GM21825 (cell line): ENCODE results near the gene PRODH.
"Not testable (repeated sequence)": the region's sequence is repeated elsewhere in the genome, so short reads cannot be mapped to it uniquely, and the experiment has no call there.

Experiments
- ATAC-seq: cut with Tn5 transposase; IDR thresholded peaks from one replicate; pipeline ENCODE4 v1.9.1; 2021; ENCODE audit warnings: mild to moderate bottlenecking, moderate library complexity; ENCODE audit not compliant: unreplicated experiment

PRODH gene

DNA sequence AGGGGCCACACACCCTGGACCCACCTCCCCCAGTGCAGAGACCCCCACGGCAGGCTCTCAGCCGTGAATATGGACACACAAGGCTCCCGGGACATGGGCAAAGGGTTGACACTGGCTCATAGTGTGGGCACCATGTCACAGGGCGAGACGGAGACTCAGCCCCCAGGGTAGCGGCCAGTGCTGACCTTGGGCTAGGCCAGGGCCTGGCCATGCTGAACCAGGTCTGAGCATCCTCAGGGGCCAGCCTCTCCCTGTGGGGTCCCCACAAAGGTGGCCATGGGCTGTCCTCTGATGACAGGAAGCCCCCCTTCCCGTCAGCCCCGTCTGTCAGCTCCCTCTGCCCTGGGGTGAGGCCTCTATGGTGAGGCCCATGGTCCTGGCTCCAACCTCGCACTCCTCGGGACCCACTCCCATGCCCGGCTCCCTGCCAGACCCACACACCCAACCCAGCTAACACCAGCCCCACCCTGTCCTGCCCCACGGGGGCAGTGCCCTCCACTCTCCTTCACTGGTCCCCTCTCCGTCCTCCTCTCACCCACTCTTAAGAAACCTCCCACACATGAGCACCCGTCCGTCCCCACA, 19.0 kb upstream of the PRODH start:
- no peak for ATAC-seq

DNA sequence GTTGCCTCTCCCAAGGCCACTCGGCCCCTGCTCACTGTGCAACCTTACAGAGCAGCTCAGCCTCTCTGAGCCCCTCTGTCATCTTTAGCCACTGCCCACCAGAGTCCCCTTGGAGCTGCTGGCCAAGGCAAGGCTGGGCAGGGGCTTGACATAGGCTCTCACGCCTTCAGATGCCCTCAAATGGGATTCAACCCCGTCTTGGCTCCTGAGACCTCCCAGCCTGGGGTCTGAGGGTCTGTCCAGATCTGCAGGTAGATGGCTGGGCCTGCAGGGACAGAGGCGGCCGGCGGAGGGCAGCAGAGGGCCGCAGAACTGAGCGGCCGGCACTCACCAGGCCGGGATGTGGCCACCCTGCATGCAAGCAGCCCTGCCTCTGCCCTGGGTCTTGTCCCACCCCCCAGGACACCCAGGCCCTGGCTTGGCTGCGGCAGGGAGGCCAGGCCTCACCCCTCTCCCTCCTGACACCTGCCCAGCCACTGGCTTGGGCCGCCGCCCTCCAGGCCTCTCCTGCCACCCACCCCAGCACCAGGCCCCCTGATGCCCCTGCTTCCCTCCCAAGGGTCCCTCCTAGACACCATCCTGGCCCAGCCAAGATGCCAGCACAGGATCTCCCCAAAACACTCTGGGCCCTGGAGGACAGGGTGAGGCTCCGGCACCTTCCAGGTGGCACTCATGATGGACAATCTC, 18.4 kb upstream of the PRODH start:
- not testable (repeated sequence) for ATAC-seq

DNA sequence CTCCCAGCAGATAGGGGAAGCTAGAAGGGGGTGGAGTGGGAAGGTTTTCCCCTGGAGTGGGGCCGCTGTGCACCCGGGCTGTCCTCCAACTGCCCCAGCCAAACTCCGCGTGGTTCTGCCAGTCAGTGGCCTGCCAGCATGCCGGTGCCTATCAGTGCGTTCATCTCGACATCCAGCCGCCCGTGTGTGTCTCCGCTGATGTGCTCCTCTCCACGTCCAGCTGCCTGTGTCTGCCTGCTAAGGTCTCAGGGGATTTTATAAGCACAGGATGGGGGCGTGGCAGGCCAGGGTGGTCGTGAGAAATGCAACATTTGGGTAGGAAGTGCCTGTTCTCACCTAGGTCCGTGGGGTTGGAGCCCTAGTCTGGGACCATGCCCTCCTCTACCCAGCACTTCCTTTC, 17.0 kb upstream of the PRODH start:
- ATAC-seq = not testable (repeated sequence)

DNA sequence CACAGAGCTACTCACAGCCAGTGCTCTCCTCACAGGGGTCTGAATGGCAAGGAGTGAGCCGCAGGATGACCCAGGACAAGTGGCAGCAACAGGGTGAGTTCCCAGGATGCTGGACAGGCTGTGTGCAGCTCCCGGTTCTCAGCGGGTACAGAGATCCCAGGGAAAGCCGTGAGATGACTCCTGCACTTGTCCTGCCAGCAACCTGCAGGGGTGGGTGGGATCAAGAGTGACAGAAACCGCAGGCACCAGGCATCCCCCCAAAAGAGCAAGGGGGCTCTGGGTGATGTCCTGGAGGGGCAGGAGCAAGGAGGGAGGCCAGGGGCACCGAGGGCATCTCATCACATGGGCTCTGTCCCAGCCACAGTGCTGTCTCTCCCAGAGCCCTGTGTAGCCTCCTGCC, 15.9 kb upstream of the PRODH start:
- ATAC-seq = no peak

DNA sequence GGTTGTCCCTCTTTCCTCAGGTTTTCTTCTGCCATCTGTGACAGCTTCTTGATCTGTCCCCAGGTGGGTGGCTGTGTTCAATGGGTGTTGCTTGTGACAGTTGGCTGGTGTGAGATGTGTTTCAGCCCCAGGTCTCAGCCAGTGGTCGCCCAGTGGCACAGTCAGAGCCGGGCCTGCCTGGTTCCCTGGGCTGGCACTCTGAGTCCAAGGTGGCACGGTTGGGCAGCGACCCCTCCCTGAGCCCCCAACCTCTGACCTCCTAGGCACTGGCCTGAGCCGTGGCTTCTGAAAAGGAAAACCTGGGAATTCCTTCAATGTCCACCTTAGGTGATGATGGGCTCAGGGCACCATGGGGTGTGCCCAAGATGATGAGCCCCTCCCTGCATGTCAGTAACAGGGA, 14.0 kb upstream of the PRODH start:
- no peak for ATAC-seq

DNA sequence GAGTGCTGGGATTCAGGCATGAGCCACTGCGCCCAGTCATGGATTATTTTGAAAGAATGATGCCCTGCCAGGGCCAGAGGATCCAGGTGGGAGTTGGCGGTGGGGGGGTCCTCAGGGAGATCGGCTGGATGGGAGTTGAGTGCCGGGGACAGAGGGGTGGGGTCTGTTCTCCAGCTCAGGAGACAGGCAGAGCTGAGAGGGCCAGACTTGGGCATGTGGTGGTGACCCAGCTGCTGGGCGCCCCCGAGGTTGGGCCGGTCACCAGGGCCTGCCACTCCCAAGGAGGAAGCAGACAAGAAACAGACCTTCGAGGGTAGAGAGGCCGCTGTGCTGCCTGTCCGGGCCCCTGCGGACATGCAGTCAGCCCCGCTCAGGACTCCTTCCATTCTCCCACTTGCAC, 11.8 kb upstream of the PRODH start:
- ATAC-seq = no peak

DNA sequence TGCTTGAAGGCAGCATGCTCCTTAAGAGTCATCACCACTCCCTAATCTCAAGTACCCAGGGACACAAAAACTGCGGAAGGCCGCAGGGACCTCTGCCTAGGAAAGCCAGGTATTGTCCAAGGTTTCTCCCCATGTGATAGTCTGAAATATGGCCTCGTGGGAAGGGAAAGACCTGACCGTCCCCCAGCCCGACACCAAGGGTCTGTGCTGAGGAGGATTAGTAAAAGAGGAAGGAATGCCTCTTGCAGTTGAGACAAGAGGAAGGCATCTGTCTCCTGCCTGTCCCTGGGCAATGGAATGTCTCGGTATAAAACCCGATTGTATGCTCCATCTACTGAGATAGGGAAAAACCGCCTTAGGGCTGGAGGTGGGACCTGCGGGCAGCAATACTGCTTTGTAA, 11.0 kb upstream of the PRODH start:
- ATAC-seq = not testable (repeated sequence)

DNA sequence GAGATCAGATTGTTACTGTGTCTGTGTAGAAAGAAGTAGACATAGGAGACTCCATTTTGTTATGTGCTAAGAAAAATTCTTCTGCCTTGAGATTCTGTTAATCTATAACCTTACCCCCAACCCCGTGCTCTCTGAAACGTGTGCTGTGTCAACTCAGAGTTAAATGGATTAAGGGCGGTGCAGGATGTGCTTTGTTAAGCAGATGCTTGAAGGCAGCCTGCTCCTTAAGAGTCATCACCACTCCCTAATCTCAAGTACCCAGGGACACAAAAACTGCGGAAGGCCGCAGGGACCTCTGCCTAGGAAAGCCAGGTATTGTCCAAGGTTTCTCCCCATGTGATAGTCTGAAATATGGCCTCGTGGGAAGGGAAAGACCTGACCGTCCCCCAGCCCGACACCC, 2.6 kb upstream of the PRODH start:
- not testable (repeated sequence) for ATAC-seq

DNA sequence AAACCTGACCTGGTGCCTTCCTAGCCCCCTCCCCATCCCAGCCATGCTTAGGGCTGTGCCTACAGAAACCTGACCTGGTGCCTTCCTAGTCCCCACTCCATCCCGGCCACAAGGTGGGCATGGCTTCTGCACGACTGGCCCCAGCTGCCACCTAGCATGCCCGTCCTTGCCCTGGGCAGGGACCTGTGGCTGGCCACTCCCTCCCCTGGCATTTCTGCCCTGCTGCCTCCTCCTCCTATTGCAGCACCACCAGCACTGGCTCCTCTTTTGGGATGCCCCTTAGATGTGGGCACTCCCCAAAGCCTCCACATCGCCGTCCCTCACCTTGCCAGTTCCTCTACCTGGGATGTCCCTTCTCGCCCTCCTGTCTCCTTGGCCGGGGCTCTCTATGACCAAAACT, 1.4 kb downstream of the PRODH start:
- not testable (repeated sequence) for ATAC-seq

DNA sequence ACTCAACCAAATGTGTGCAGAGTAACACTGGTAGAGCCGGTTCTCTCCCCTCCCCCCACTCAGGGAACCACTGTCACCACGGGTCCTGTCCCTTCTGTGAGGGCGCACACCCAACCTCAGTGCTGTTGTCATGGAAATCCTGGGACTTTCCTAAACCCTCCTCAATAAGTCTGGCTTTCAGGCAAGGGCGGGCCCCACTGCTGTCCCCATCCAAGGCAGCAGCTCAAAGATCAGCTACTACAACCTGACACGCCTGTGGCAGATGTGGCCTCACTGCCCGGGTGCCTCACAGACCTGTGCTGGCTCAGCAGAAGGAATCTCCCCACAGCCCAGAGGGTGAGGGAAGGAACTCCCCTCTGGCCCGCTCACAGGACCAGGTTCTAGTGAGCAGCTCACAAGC, 2.2 kb downstream of the PRODH start:
- ATAC-seq = no peak

DNA sequence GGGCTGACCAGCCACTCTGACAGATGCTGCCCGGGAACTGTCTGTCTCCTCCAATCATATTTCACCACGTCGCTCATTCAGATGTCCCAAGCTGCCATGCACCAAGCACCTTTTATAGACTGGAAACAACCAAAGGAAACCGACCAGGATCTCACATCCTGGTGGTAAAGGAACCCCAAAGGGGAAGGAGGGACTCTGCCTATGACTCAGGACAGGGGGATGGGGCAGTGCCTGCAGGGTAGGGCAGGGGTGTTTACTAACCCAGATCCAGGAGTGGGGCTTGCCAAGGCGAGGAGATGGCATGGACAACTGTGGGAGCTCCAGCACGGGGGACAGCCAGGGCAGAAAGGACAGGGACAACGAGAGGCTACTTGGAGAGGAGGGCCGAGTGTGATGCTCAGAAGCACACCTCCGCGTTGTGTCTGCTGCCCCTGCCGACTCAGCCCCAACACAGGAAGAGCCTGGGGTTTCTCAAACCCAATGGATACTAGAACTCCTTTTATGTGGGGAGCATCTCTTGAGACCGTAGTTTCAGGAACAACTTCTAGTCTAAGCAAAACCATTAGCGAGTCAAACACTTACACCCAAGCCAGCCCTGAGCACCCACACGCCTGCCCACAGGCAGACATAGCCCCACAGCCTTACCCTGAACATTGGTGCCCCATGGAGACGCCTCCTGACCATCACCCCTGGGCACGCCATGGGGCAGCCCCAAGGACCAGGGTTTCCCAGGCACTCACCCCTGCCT, 4.0 kb downstream of the PRODH start:
- no peak for ATAC-seq

DNA sequence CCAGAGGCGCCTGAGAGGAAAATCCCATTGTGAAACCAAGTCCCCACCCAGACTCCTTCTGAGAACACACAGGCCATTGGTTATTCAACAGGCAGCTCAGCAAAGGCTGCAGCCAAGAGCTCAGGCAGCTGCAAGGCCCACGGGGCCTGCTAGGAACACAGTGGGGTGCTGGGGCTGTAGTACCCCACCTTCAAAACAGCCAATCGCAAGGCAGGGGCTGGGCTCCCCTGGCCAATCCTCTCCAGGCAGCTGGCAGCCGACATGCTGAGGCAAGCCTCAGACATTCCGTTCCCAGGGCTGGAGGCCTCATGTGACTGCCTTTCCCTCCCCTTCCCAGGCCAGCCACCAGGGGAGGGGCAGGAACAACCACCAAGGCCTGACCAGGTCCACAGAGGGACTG, 6.6 kb downstream of the PRODH start:
- no peak for ATAC-seq

DNA sequence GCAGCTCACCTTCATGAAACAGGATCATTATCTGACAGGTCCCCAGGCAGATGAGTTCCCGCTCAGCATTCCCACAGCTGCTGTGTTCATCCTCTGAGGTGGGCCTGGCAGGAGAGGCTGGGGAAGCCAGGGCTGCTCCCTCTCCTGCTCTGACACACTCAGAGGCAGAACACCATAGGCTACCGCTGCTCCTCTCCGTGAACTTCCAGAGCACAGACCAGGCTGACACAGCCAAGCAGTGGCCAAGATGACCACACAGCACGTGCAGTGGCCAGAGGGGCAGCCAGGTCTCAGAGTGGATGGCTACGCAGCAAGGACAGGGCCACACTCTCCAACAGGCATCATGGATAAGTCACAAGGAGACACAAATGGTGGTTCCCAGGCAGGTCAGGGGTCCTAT, 8.5 kb downstream of the PRODH start:
- ATAC-seq = no peak

DNA sequence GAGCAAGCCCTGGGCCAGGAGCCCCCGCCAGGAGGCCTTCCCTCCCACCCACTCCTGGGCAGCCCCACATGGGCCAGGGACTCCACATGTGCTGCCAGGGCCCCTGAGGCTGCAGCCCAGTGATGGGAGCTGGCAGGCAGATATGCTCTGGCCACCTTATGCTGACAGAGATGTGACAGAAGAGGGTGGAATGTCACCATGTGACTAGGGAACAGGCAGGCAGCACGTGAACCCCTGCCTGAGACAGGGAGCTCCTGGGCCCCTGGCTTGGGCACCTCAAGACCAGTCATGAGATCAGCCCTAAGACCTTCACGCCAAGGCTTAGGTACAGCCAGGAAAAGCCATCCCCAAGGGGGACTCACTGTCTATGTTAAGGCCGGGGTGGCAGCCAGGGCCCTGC, 9.1 kb downstream of the PRODH start:
- ATAC-seq = no peak

DNA sequence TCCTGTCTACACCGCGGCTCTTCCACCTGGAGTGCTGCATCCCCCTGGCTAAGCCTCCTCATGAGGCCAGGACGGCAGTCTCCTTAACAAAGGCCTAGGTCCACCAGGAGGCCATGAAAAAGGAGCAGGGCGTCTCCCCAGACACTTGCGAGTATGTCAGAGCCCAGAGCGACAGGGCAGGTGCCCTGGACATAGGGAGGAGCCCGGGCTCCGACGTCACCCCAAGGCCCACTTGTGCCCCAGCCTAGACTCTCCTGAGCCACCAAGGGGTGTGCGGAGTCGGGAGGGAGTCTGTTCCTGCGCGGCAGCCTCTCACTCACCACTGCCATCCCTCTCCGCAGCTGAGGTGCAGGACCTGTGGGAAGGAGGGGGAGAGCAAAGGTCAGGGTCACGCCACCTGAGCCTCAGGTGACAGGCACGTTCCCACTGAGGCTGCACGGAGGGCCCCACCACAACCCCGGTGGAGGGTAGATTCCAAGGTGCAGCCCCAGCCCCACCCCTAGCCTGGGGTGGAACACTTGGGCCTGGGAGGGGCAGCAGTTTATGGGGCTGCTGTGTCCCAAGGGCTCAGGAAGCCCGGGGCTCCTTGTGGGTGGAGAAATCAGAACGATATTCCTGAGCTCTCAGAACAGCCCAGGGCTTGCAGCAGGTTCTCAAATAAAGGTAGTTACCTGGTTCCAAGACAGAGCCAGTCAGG, 10.6 kb downstream of the PRODH start:
- no peak for ATAC-seq

DNA sequence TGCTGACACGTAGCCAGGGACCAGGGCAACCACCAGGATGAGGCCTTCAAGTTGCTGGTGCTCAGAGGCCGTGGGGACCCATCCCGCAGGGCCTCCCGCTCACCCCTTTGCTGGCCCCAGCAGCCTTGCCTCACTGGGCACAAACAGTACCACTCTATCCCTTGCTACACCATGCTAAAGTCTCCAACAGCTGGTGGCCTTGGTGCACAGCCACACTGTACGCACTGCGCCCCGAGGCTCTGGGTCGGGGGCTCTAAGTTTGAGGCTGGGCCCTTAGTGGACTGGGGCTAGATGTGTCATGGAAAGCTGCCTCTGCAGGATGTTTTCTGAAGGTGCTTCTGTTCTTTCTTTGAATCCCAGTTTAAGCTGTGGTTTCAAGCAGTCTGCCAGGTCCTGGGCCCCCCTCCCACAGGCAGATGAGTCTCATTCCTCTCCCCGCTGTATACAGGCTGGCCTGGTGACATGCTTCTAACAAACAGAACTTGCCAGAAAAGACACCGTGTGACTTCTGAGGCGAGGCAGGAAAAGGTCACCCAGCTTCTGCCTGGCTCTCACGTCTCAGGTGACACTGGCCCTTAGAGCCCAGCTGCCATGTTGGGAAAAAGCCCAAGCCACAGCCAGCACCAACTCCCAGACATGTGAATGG, 15.7 kb downstream of the PRODH start:
- not testable (repeated sequence) for ATAC-seq

DNA sequence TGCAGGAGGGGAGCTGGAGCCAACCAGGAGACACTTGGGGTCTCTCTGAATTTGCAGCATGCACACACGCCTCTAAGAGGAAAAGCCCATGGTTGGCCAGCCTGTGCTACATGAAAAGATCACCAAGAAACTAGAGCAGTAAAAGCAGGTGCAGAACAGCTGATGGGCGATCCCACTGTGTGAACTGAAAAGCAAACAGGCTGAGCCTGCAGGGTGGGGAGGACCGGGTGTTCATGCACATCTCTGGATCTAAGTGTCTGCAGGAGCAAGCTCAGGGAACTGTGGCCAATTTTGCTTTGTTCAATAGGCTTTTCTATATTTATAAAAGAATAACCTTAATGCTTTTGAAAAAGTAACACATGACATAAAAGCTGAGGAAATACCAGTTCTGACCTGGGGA, 18.3 kb downstream of the PRODH start:
- not testable (repeated sequence) for ATAC-seq

DNA sequence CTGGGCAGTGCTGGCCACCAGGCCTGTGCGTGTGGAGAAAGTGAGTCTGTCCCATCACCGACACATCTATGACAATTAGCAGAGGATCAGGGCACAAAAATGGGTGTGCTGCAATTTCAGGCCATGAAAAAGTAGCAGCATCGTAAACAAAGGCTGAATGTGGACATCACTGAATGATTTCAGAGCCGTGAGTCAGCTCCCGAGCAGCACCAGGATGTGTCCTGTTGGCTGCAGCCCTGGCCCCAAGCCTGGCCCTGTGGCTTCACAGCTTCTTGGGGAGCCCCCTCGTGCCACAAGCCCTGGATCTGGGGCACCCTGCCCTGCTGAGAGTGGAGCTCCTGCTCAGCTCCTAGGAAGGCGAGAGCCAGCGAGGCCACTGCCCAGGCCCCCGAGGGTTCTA, 20.5 kb downstream of the PRODH start:
- ATAC-seq = not testable (repeated sequence)

DNA sequence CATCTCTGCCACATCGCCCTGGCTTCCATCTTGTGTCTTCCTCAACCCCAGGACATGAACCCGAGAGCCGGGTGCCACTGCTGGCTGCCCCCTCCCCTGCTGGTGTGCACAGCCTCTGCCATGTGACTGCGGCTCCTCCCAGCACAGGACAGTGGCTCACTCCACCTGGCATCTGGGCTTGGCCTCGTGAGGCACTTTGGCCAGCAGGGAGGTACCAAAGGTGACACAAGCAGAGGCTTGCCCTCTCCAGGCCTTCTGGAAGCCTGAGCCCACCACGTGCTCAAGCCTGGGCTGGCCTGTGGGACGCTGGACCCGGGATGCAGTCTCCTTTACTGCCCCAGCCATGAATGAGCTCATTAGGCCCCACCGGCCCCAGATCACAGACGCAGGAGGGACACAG, 21.5 kb downstream of the PRODH start:
- not testable (repeated sequence) for ATAC-seq

DNA sequence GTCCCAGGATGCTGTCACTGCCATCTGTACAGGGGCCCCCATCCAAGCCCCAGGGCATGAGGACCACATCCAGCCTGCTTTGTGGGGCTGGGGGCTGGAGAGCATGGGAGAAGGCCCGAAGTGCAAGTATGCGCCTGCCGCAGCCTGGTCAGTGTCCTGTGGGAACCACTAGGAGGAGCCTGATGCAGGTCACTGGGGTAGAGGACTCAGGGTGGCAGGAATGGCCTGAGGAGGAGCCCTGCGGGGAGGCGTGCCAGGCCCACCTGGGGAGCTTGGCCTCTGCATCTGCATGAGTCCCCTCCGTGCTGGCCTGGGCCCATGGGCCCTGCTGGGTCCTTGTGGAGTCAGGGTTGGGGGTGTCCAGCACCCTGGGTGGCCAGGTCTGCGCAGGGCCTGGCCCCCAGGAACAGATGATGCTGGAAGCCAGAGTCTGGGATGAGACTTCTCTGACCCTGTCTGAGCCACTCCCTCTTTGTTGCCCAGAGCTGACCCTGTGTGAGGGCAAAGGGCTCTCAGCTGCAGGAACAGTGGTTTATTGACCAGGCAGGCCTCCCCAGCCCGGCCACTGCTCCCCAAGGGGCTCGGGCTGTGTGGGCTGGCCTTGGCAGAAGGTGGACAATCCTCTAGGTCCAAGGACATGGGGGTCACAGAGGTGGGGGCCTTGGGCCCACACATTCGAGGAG, 23.7 kb downstream of the PRODH start:
- ATAC-seq = not testable (repeated sequence)

DNA sequence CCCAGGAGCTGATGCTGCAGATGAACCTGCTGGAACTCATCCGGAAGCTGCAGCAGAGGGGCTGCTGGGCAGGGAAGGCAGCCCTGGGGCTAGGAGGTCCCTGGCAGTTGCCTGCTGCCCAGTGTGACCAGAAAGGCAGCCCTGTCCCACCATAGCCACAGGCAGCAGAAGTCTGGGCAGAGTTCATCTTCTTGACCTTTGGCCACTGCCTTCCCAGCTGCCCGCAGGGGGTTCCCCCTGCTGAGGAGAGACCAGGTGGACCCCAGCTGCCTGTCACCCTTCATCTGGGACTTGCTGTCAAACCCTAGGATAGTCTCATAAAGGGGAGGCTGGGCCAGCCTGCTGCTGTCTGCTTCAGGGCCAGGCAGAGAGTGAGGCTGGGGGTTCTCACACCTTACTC, 24.6 kb downstream of the PRODH start:
- ATAC-seq = not testable (repeated sequence)
